Astrocyte (in vitro differentiated cells and primary cell): ENCODE measurements around the gene TBL1XR1. TPM values are rescaled to one million over a fixed set of nuclear protein-coding genes. Genes with fewer than 3 reads are reported as not detected.

Experiments
- DNase-seq: peaks from one replicate; pipeline ENCODE4 v3.0.0-alpha.2; 2010; ENCODE audit warnings: low read depth
- FAIRE-seq: peaks from 2 replicates; lab custom pipeline; 2011; peaks lifted over from hg19 to GRCh38; lab: Jason Lieb, UNC
- H2AFZ ChIP-seq: 2 replicates; pipeline ENCODE4 v1.6.0; 2012; ENCODE audit warnings: low read depth, low read length, inconsistent platforms
- H3K27ac ChIP-seq: 2 replicates; pipeline ENCODE4 v1.5.1; 2011; ENCODE audit warnings: low read depth, low read length, inconsistent platforms
- H3K27me3 ChIP-seq: 2 replicates; pipeline ENCODE4 v1.6.0; 2011; ENCODE audit warnings: low read length, inconsistent platforms; ENCODE audit not compliant: insufficient read depth
- H3K36me3 ChIP-seq: 2 replicates; pipeline ENCODE4 v1.5.1; 2011; ENCODE audit warnings: low read length, inconsistent platforms; ENCODE audit not compliant: insufficient read depth
- H3K4me1 ChIP-seq: 2 replicates; pipeline ENCODE4 v1.5.1; 2011; ENCODE audit warnings: low read length, inconsistent platforms; ENCODE audit not compliant: insufficient read depth
- H3K4me2 ChIP-seq: 2 replicates; pipeline ENCODE4 v1.6.0; 2012; ENCODE audit warnings: low read length, inconsistent platforms
- H3K4me3 ChIP-seq: 2 replicates; pipeline ENCODE4 v1.5.1; 2011; ENCODE audit warnings: low read depth, mild to moderate bottlenecking, low read length, inconsistent platforms; ENCODE audit not compliant: insufficient read depth
- H3K79me2 ChIP-seq: 2 replicates; pipeline ENCODE4 v1.6.0; 2012; ENCODE audit warnings: mild to moderate bottlenecking, low read length, inconsistent platforms; ENCODE audit not compliant: insufficient read depth
- H3K9ac ChIP-seq: 2 replicates; pipeline ENCODE4 v1.6.0; 2012; ENCODE audit warnings: mild to moderate bottlenecking, low read length, inconsistent platforms
- H3K9me3 ChIP-seq: 2 replicates; pipeline ENCODE4 v1.5.1; 2012; ENCODE audit warnings: low read depth, mild to moderate bottlenecking, low read length, inconsistent platforms; ENCODE audit not compliant: insufficient read depth
- H4K20me1 ChIP-seq: 2 replicates; pipeline ENCODE4 v1.6.0; 2012; ENCODE audit warnings: low read length, inconsistent platforms; ENCODE audit not compliant: insufficient read depth
- H3K27ac Mint-ChIP-seq: one replicate; pipeline ENCODE4 v1.8.0; 2021; ENCODE audit warnings: mild to moderate bottlenecking, mixed read lengths; ENCODE audit not compliant: unreplicated experiment
- H3K27me3 Mint-ChIP-seq: one replicate; pipeline ENCODE4 v1.8.0; 2021; ENCODE audit warnings: low read depth, mixed read lengths; ENCODE audit not compliant: unreplicated experiment
- H3K36me3 Mint-ChIP-seq: one replicate; pipeline ENCODE4 v1.8.0; 2021; ENCODE audit warnings: low read depth, mixed read lengths; ENCODE audit not compliant: unreplicated experiment
- H3K4me1 Mint-ChIP-seq: one replicate; pipeline ENCODE4 v1.8.0; 2021; ENCODE audit warnings: low read depth, mixed read lengths; ENCODE audit not compliant: unreplicated experiment
- H3K4me3 Mint-ChIP-seq: one replicate; pipeline ENCODE4 v1.8.0; 2021; ENCODE audit warnings: mild to moderate bottlenecking, moderate library complexity, mixed read lengths; ENCODE audit not compliant: unreplicated experiment
- H3K9me3 Mint-ChIP-seq: one replicate; pipeline ENCODE4 v1.8.0; 2021; ENCODE audit warnings: mild to moderate bottlenecking, mixed read lengths; ENCODE audit not compliant: unreplicated experiment
- EZH2 ChIP-seq: IDR thresholded peaks from 2 replicates; pipeline ENCODE4 v1.6.1; 2012; ENCODE audit warnings: mild to moderate bottlenecking, low read length, inconsistent platforms; ENCODE audit not compliant: insufficient read depth
- total RNA-seq: library from RNA; stranded (reverse); gene quantifications from 2 replicates; pipeline ENCODE4 v1.2.1, GENCODE V29; 2021
- TF ChIP-seq, protein P1 (sequence below): IDR thresholded peaks from 2 replicates; pipeline ENCODE4 v1.5.1; 2011; ENCODE audit warnings: low read depth, mild to moderate bottlenecking, inconsistent platforms, low read length, moderate library complexity; ENCODE audit not compliant: insufficient read depth

TBL1XR1 gene
- total RNA-seq, 1 donor from 2014 or later = 140 TPM

DNA sequence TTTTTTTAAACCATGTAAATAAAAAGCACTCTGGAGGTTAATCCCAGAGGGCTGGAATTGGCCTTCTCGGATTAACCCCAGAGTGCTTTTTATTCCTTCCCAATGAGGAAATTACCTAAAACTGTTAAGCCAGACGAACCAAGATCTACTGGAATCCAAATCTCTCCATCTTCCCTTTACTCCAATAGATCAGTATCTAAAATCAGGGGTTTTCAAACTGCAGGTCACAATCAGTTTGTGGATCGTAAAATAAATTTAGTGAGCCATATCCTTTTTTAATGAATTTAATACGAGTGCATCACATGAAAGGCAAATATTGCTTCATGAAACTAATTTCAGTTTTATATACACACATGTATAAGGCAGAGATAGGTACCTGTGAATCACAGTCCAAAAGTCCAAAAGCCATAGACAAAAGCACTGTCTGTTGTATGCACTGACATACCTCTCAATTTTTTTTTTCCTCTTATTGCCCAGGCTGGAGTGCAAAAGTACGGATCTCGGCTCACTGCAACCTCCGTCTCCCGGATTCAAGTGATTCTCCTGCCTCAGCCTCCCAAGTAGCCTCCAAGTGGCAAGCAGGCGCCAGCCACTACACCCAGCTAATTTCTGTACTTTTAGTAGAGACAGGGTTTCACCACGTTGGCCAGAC, 61.3 kb downstream of the TBL1XR1 start:
- peaks cover 90% of the 10 kb centered on the region for H4K20me1 ChIP-seq
- H3K27me3 ChIP-seq = no peaks in the 10 kb centered on the region
- Mint-ChIP-seq H3K4me3 (no peak overlapping the region), H3K36me3 (peaks cover 8% of the 10 kb centered on the region), H3K27me3 (no peaks in the 10 kb centered on the region), H3K27ac (no peak overlapping the region), H3K4me1 (peaks cover 9% of the 10 kb centered on the region), H3K9me3 (no peaks in the 10 kb centered on the region)
- H3K4me2 ChIP-seq = no peak overlapping the region
- no peak overlapping the region for H3K4me3 ChIP-seq
- no peaks in the 10 kb centered on the region for H3K36me3 ChIP-seq
- no peak overlapping the region for H3K9ac ChIP-seq
- H3K4me1 ChIP-seq = no peaks in the 10 kb centered on the region
- H3K9me3 ChIP-seq = no peaks in the 10 kb centered on the region
- H3K79me2 ChIP-seq = peaks cover 98% of the 10 kb centered on the region
- FAIRE-seq (no peak), DNase-seq (no peak)
- no peak overlapping the region for H3K27ac ChIP-seq
- H2AFZ ChIP-seq = no peak overlapping the region
- TF ChIP-seq, protein P1, sequence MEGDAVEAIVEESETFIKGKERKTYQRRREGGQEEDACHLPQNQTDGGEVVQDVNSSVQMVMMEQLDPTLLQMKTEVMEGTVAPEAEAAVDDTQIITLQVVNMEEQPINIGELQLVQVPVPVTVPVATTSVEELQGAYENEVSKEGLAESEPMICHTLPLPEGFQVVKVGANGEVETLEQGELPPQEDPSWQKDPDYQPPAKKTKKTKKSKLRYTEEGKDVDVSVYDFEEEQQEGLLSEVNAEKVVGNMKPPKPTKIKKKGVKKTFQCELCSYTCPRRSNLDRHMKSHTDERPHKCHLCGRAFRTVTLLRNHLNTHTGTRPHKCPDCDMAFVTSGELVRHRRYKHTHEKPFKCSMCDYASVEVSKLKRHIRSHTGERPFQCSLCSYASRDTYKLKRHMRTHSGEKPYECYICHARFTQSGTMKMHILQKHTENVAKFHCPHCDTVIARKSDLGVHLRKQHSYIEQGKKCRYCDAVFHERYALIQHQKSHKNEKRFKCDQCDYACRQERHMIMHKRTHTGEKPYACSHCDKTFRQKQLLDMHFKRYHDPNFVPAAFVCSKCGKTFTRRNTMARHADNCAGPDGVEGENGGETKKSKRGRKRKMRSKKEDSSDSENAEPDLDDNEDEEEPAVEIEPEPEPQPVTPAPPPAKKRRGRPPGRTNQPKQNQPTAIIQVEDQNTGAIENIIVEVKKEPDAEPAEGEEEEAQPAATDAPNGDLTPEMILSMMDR = no peak
- TF ChIP-seq EZH2 = no peak

DNA sequence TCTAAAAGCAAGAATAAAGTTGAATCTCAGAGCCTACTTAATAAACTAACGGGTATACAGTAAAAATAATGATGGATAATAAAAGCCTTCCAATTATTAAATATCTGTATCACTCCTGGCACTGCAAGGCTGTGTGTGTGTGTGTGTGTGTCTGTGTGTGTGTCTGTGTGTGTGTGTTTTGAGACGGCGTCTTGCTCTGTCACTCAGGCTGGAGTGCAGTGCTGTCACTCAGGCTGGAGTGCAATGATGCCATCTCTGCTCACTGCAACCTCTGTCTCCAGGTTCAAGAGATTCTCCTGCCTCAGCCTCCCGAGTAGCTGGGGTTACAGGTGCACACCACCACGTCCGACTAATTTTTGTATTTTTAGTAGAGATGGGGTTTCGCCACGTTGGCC, 62.5 kb downstream of the TBL1XR1 start:
- Histone ChIP-seq H3K36me3 (no peaks in the 10 kb centered on the region), H3K27me3 (no peaks in the 10 kb centered on the region), H3K79me2 (peaks cover 96% of the 10 kb centered on the region), H3K4me2 (no peak overlapping the region), H3K4me1 (no peaks in the 10 kb centered on the region), H3K9me3 (no peaks in the 10 kb centered on the region), H3K9ac (no peak overlapping the region), H3K27ac (no peak overlapping the region), H2AFZ (no peak overlapping the region), H3K4me3 (no peak overlapping the region), H4K20me1 (peaks cover 92% of the 10 kb centered on the region)
- TF ChIP-seq EZH2 = no peak
- H3K27ac Mint-ChIP-seq = no peak overlapping the region
- H3K36me3 Mint-ChIP-seq = peaks cover 10% of the 10 kb centered on the region
- H3K9me3 Mint-ChIP-seq = no peaks in the 10 kb centered on the region
- no peak for DNase-seq
- H3K4me1 Mint-ChIP-seq = peaks cover 9% of the 10 kb centered on the region
- no peak overlapping the region for H3K4me3 Mint-ChIP-seq
- no peak for FAIRE-seq
- H3K27me3 Mint-ChIP-seq = no peaks in the 10 kb centered on the region

DNA sequence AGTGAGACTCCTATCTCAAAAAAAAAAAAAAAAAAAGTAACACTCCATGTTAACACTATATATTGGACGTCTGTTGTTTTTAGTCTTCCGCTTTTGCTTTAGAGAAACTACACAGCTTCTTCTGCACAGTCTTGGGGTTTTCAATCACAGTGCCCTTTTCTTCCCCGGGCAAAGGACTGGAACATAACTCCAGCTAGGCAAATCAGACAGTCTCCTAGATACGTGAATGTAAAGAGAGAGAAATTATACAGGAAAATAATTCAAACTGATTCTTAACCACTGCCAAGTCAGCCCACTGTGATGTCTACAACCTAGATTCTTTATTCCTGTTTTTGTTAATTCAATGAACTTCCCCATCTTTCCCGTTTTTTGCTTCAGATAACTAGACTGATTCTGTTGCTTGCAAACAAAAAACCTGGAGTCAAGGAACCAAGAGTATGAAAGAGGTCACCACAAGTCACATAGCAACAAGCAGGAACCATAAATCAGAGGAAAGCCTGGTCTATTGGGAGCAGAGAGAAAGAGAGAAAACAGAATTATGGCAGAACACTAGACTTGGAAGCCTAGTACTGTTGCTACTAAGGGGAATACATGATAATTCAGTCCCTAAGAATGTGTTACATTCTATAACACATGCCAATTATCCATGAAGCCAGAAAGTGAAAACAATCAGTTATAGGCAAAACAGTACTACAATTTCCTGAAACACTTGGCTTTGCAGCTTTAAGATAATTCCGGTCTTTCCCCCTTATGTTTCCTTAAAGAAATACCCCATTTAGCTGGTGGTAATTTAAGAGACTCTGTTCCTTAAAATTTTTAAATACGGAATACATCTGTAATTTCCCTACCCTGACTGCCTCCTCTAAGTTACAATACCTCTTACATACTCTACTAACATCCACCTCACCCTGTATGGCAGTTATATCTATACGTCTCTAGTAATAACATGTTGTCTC, 63.1 kb downstream of the TBL1XR1 start:
- peaks cover 9% of the 10 kb centered on the region for H3K4me1 Mint-ChIP-seq
- peak; percentile 27 for DNase-seq
- Histone ChIP-seq H3K9me3 (no peaks in the 10 kb centered on the region), H3K9ac (no peak overlapping the region), H3K79me2 (peaks cover 96% of the 10 kb centered on the region), H3K27ac (no peak overlapping the region), H3K4me2 (no peak overlapping the region), H2AFZ (no peak overlapping the region), H3K4me1 (no peaks in the 10 kb centered on the region), H3K36me3 (no peaks in the 10 kb centered on the region), H3K27me3 (no peaks in the 10 kb centered on the region), H4K20me1 (peaks cover 91% of the 10 kb centered on the region), H3K4me3 (no peak overlapping the region)
- no peak overlapping the region for H3K27ac Mint-ChIP-seq
- H3K9me3 Mint-ChIP-seq = no peaks in the 10 kb centered on the region
- FAIRE-seq = no peak
- peaks cover 10% of the 10 kb centered on the region for H3K36me3 Mint-ChIP-seq
- no peaks in the 10 kb centered on the region for H3K27me3 Mint-ChIP-seq
- TF ChIP-seq, protein P1 = no peak
- no peak for TF ChIP-seq EZH2
- H3K4me3 Mint-ChIP-seq = no peak overlapping the region
